Activated CD4-positive, alpha-beta T cell treated with anti-CD3 and anti-CD28 coated beads, Interleukin-2, Interleukin-6, amounts not matched to agents 100 ng/mL and 50 ng/mL, durations not matched to agents 16 hours and 8 hours (primary cell): Measurements from ENCODE around the gene CARMIL3.
"Not testable (repeated sequence)": the region's sequence is repeated elsewhere in the genome, so short reads cannot be mapped to it uniquely, and the experiment has no call there.

Experiments
- DNase-seq: peaks from one replicate; pipeline ENCODE4 v3.0.0-alpha.2; 2020

The CARMIL3 gene

DNA sequence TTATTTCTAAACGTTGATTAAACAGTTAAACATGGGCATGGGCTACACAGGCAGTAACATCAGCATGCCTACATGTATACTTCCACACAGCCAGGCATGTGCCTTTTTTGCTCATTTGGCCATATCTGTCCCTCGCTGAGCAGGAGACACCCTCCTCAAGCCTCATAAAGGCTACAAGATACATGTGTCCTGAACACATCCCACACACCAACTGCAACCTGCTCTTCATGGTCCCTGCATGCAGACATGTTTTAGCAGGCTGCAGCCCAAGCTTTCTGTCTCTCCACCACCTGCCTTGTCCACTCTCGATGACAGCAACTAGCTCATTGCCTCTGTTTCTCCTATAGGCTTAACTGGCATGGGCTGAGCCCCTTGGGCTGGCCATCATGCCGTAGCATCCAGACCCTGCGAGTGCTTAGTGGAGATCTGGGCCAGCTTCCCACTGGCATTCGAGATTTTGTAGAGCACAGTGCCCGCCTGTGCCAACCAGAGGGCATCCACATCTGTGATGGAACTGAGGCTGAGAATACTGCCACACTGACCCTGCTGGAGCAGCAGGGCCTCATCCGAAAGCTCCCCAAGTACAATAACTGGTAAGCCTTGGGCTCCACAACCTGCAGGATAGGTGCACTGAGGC lies 44.9 kb downstream of the CARMIL3 start:
- no peak for DNase-seq

DNA sequence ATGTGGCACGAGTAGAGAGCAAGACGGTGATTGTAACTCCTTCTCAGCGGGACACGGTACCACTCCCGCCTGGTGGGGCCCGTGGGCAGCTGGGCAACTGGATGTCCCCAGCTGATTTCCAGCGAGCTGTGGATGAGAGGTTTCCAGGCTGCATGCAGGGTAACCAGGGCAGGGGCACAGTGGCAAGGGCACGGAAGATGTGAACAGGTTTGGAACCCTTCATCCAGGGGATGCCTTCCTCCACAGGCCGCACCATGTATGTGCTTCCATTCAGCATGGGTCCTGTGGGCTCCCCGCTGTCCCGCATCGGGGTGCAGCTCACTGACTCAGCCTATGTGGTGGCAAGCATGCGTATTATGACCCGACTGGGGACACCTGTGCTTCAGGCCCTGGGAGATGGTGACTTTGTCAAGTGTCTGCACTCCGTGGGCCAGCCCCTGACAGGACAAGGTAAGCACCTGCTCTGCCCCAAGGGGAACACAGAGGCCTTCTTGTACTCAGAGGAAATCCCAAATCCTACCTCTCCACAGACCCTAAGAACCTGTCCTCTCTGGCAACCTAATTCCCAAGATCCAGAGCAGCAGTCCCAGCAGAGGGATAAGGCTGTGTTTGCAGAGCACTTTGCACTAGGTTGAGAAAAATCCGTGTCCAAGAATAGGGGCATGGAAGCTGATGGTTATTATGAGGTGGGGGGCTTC lies 46.6 kb downstream of the CARMIL3 start:
- DNase-seq: no peak

DNA sequence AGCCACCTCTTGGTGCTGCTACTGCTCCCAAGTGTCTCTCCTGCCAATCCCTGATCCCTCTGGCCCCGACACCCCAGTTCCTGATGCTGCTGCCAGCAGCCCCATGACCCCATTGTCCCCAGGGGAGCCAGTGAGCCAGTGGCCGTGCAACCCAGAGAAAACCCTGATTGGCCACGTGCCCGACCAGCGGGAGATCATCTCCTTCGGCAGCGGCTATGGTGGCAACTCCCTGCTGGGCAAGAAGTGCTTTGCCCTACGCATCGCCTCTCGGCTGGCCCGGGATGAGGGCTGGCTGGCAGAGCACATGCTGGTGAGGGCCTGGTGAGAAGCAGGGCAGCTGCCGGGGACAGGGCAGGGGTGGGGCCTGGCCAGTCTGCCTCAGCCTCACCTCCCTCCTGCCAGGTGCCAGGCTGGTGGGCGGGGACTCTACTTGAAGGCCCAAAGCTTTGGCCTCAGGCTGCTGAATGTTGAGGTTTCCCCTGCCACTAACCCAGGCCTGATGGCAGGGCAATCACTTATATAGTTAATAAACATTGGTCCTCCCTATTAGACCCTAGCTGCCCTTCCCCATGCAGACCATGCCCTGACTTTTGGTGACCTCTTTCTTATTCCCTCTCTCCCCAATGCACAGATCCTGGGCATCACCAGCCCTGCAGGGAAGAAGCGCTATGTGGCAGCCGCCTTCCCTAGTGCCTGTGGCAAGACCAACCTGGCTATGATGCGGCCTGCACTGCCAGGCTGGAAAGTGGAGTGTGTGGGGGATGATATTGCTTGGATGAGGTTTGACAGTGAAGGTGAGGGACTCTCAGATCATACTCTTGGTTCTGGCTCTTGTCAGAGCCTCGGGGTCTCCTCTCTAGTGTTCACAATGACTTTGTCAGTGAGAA lies 47.4 kb downstream of the CARMIL3 start:
- no peak for DNase-seq

DNA sequence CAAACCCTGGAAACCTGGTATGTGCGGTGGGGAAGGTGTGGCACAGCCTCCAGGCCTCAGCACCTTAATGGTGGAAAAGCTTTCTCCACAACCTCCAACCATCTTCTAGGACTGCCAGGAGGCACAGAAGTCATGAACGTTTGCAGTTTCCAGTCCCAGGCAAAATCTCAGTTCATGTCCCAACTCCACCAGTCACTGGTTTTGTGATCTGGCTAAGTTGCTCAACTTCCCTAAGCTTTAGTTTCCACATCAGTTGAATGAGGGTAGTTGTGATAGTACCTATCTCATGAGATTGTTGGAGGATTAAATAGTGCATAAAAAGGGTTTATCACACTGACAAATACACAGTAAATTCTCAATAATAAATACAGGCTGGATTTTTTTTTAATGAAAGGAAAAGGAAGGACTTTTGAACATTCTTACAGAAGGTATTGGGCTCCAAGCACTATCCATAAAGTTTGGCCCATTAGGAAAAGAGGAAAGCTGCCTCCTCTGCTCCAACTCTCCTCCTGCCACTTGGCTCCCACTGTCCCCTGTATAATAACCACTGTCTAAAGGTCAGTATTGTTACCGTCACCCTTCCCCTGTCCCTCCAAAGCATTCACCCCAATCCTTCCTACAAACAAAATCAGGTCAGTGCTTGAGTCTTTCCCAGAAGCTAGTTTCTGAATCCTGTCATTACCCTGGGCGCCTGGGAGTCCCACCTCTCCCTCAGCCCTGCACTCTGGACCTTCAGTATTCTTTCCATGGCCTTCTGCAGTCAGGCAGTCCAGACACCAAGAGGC lies 48.6 kb downstream of the CARMIL3 start:
- DNase-seq: no peak

DNA sequence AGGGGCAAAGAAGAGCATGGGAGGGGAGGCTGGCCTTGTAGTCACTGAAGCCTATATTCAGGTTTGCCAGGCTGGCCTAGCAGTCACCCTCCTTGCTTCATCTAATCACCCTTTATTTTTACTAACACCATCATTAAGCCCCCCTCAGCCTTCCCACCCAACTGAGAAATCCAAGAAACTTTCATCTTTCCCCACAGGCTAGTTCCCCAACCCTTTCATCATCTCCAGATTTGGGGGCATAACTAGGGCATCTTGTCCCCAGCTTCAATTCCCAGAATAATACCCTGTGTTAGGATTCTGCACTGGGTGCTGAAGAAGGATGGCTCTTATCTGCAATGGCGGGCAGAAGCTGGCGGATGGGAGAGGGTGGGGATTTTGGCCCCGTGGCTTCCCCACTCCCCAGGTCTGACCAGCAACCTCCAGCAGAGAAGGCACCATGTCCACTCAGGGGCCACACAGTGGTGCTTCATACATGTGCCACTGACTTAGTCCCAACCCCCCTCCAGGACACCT lies 49.2 kb downstream of the CARMIL3 start:
- DNase-seq: no peak

DNA sequence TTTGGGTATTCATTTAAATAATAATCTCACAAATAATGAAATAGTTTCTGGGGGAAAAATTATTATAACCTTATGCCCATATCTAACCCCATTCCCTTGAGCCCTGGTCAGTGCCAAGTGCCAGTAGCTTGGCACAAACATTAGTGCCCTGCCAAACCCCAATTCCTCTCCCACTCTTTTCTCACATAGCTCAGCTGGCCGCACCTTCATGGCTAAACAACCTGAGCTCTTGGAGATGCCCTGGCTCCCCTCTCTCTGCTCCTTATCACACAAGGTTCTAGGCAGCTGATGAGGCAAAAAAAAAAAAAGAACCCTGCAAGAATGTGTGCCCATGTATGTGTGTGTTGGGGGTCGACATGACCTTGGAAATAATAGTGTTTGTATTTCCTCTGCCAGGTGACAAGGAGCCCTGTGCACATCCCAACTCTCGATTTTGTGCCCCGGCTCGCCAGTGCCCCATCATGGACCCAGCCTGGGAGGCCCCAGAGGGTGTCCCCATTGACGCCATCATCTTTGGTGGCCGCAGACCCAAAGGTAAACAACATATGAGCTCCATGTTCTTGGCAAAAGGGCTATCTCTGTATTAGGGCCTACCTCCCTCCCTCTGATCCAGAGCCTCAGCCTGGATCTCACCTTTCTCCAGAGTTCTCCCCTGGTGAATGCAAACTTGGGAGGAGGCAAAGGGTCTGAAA lies 50.7 kb downstream of the CARMIL3 start:
- no peak for DNase-seq

DNA sequence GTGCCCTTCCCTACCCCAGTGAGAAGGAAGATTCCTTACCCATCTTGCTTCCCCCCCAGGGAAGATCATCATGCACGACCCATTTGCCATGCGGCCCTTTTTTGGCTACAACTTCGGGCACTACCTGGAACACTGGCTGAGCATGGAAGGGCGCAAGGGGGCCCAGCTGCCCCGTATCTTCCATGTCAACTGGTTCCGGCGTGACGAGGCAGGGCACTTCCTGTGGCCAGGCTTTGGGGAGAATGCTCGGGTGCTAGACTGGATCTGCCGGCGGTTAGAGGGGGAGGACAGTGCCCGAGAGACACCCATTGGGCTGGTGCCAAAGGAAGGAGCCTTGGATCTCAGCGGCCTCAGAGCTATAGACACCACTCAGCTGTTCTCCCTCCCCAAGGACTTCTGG lies 51.6 kb downstream of the CARMIL3 start:
- no peak for DNase-seq

DNA sequence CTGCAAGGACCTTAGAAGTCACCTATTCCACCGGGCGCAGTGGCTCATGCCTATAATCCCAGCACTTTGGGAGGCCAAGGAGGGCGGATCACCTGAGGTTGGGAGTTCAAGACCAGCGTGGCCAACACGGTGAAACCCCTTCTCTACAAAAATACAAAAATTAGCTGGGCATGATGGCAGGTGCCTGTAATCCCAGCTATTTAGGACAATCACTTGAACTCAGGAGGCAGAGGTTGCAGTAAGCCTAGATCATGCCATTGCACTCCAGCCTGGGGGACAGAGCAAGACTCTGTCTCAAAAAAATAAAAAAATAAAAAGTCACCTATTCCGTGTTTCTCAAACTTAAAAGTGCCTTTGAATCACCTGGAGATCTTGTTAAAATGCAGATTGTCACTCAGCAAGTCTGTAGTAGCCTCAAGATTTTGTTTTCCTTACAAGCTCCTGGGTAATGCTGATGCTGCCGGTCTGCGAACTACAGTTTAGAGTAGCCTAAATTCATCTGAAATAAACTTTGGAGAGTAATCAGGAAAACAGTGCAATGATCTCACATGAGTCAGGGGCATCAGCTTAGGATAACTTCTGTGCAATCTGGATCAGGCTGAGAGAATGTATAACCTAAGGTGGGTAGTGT lies 53.9 kb downstream of the CARMIL3 start:
- not testable (repeated sequence) for DNase-seq

DNA sequence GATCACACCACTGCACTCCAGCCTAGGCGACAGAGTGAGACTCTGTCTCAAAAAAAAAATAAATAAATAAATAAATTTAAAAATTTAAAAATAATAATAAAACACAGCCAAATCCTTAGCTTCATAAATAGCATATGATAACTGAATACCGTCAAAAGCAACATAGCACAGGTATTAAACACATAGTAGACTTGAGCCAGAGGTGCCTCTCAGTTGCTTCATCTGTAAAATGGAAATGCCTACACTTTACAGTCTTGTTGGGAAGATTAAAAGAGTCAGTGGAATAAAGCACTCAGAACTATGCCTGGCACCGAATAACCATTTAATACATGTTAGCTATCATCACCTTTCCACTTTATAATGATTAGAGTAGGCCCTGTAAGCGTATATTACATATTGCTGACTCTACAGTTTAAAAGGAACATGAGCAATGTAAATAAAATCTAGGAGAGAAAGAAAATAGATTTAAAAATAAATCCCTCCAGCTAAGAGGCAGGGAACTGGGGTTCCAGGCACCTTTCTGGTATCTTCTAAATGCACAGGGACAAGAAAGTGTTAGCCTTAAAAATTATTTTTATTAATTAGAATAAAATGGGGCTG lies 55.0 kb downstream of the CARMIL3 start:
- DNase-seq: no peak

DNA sequence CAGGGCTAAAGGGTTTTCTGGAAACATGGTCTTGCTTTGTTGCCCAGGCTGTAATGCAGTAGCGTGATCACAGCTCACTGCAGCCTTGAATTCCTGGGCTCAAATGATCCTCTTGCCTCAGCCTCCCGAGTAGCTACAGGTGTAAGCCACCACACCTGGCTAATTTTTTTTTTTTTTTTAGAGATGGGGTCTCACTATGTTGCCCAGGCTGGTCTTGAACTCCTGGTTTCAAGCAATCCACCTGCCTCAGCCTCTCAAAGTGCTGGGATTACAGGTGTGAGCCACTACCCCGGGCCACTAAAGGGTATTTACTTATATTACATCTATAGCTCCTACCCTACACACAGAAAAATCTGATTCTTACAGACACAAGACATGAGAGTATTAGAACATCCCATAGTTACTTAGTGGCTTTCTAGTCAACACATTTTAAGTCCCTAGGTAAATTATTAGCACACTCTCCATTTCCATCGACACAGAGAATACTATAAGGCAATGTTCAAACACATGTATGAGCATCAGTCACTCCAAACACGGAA lies 56.6 kb downstream of the CARMIL3 start:
- no peak for DNase-seq

DNA sequence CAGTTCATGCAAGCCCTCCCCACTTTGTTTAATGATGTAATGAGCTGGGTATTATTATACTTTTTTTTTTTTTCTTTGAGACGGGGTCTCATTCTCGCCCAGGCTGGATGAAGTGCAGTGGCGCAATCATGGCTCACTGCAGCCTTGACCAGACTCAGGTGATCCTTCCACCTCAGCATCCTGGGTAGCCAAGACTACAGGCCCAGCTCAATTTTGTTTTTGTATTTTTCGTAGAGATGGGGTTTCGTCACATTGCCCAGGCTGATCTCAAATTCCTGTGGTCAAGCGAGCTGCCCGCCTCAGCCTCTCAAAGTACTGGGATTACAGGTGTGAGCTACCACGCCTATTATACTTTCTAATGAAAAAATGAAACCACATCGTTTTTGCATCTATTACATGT lies 58.3 kb downstream of the CARMIL3 start:
- DNase-seq: no peak

DNA sequence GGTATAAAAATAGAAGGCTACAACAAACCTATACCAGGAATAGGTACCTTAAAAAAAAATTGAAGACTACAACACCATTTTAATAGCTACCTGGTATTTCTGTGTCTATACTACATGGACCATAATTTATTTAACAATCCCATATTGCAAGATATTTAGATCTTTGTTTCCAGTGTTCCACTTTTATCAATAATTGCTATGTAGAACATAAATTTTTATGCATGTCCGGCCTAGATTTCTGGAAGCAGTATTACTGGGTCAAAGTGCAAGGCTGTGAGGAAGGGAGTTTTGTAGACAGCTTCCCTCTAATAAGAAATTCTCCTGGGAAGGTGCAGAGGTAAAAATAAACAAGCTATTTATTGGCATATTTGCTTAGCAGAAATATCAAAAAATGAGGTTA lies 58.7 kb downstream of the CARMIL3 start:
- DNase-seq: no peak

DNA sequence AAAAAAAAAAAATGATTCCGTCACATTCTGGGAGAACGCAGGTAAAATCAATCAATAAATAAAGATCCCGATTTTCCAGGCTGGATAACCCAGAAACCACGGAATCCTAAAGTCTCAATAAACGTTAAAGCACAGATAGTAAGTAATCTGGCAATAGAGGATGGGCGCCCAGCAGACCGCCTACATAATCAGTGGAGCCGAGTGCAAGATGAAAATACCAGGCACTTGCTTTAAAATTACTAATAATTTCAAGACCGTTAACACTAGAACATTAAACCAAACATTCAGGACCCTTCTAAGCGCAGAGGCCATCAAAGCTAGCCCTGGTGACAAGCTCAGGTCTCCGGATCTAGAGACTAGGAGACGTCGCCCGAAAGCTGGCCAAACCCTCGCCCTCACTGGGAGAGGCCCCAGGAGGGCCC lies 61.6 kb downstream of the CARMIL3 start:
- DNase-seq: no peak

DNA sequence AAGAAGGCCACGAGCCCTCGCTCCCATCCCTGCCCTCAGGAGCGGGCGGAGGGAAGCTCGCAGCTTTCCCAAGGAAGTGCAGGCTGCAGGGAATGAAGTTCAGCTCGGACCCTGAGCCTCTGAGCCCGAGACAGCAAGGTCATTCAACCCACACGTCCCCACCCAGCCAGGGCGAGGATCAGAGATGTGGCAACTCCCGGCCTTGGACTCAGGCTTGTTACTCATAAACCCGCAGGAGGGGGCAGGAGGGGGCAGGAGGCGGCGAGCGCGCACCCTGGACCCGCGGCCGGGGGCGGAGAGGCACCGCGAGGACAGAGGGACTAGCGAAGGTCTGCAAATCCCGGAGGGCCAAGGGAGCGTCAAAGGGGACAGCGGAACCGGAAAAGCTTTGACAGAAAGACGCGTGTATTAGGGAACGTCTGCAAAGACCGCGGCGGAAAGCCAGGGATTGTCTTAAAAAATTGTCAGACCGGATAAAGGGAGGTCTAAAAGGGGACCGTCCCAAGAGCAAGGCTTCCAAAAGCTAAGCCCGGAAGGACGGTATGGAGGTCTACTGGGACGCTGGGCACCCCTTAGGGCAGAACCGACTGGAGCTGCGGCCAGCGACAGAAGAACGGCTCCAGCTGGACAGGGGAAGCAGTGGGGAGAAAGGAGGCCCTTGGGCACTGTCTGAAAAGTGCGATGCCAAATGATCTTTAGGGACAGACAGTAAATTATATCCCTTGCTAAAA lies 62.2 kb downstream of the CARMIL3 start:
- DNase-seq: peak; percentile 87

DNA sequence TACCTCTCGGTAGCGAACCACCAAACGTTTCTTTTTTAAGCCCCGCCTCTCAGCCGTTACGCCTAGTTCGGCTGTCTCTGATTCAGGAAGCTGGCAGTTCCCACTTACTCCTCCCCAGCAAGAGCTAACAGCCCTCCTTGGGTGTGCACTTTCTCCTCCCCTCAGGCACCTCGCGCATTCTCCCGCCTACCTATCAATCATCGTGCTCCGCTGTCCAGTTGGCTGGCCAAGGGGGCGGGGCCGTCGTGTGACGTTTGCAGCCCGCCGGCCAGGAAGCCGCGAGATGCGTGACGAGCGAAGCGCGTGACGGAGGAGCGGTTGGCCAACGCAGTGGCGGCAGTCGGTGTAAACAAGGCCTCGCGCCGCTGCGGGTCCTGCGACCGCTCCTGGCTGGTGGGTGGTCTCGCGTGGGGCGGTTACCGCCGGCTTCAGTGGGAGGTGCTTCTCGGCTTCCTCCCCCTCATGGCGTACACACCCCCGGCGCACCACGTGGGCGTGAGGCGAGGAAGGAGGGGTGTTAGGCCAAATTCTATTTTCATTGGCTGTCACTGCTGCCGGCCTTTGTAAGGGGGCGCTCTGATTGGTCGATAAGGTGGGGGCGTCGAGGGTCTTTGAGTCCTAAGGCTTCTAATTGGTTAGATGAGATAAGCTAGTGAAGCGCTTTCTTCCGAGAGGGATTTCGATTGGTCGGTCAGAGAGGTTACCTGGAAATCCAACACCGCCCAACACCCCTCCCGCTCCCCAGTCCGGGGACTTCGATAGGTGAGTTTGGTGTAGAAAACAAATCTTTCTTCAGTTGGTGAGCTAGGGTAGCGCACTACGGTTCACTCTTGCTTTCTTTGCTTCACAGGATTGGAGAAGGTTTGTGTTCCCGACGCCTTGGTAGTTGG lies 63.0 kb downstream of the CARMIL3 start, which contains the start of the genes DCAF11 and NRL:
Gene DCAF11 (plus strand): TSS at position 246 of the 890 bp plus-strand sequence. CDS start 818 bp downstream, outside the sequence.
Gene NRL (minus strand): TSS at position 418 of the 890 bp plus-strand sequence. CDS start 32,101 bp downstream, outside the sequence.
- DNase-seq: peak; percentile 99

DNA sequence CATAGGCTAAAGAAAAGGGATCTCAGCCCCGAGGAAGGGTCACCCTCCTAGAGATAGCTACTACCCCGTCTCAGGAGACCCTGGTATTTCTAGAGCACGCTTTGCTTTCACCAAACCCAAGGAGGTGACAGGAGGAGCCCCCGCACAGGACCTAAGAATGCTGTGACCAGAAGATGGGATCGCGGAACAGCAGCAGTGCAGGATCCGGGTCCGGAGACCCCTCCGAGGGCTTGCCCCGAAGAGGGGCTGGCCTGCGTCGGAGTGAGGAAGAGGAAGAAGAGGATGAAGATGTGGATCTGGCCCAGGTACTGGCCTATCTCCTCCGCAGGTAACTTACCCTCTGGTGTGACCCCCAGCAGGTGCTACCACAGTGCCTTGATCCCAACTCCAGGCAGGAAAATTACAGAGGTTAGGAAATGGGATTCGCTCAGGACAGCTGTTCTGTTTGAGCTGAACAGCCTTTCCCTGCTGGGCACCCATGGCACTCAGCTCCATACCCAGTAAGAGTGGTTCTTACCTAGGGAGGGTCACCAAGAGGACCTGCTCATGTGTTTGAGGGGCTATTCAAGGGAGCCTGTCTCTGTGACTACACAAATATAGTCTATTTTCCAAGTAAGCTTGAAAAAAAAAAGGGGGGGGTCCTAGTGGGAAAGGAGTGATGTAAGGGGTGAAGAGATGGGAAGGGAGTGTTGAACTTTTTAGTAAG lies 63.8 kb downstream of the CARMIL3 start:
- no peak for DNase-seq

DNA sequence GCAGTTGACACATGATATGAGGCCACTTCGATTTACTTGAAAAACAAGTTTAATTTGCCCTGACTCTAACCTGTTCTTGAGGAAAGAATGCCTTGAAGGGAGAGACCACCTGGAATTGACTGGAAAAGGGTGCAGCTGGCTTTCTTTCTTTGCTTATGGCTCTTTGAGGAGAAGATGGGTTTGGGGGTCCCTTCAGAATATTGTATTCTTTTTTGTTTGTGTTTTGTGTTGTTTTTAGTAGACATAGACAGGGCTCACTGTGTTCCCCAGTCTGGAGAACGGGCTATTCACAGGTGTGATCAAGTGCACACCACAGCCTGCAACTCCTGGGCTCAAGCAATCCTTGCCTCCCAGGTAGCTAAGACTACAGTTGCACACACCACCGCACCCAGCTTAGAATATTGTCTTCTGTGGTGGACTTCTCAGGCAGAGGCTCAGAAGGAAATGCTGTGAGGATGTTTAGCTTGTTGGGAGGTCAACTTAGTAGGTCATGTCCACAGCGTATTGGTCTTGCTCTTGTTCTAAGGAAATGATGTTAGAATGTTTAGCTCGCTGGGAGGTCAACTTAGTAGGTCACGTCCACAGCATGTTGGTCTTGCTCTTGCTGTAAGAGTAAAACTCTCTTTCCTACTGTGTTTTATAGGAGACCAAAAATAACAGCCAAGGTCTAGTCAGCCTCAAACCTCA lies 64.5 kb downstream of the CARMIL3 start:
- no peak for DNase-seq
